Measurements from ENCODE around the gene PYROXD2.

GRCh38 chr10:98408799-98409198 is 6.2 kb downstream of the PYROXD2 start:
- TF ChIP-seq POLR2A (IDR thresholded peaks at IDR 0.05) (no peak), CTCF (IDR thresholded peaks at IDR 0.05) (no peak)
